Heart left ventricle (tissue), 13 donors: Measurements from ENCODE around the gene CDH11.

Source experiments
- POLR2A ChIP-seq, 2 donors: fragments of 450-650 bp; IDR thresholded peaks; one replicate each; pipeline ENCODE4 v1.6.1; 2017; ENCODE audit warnings: antibody characterized with exemption in 2 of 2, mild to moderate bottlenecking in 2 of 2, moderate library complexity in 2 of 2
- TF ChIP-seq, protein P1 (sequence below), 12 donors: fragments of 200-600 bp; sonication (generic) in 4 of 12; IDR thresholded peaks; one replicate each; pipeline versions ENCODE4 v1.5.0 to v1.8.0; 2018 to 2022; ENCODE audit warnings: antibody characterized with exemption in 12 of 12, mild to moderate bottlenecking in 5 of 12
- donor health status: ischemic (EF 13 %, LVEDD 7.1; RV severe dilation, severe dysfunction).
- donor health status: DM: no; HTN: yes; CAD: no.
- donor health status: DM: no; HTN: no; CAD: no.
- donor health status: ischemic (EF 25% LVEDD 6.9; RV normal size, moderate dysfunction).
- donor health status: ischemic (EF 25% LVEDD 5.7; RV mildly dilated, moderate dysfunction).
- donor health status: ischemic (EF 35%, LVEDD 5.7; RV mildly dilated, moderate dysfunction).
- donor health status: nonischemic (EF 11% LVEDD 7.7; RV severe dilation, severe dysfunction).
- donor health status: DM: yes; HTN: yes; CAD: no.
- donor health status: PGD.
- donor health status: ischemic (EF 29% LVEDD 5.4; RV normal size, mild dysfunction).
- donor health status: nonischemic (EF 23%, LVEDD 6.1; RV moderate dilation, normal function).

DNA sequence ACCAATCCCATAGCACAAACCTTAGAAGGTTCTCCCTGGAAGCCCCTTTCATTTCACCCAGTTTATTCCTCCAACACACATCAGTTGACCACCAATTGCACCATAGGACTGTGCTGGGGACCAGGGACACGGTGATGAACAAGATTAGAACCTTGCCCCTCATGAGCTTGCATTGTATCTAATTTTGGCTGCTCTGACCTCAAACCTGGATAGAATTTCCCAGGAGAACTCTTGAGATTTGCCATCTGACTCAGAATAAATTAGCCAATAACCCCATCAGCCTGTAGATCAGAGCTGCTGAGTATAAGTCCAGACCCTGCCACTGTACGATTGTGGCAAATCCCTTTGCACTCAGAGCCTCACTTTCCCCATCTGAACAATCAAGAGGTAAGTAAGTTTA, 52.1 kb downstream of the CDH11 start:
- TF ChIP-seq, protein P1, sequence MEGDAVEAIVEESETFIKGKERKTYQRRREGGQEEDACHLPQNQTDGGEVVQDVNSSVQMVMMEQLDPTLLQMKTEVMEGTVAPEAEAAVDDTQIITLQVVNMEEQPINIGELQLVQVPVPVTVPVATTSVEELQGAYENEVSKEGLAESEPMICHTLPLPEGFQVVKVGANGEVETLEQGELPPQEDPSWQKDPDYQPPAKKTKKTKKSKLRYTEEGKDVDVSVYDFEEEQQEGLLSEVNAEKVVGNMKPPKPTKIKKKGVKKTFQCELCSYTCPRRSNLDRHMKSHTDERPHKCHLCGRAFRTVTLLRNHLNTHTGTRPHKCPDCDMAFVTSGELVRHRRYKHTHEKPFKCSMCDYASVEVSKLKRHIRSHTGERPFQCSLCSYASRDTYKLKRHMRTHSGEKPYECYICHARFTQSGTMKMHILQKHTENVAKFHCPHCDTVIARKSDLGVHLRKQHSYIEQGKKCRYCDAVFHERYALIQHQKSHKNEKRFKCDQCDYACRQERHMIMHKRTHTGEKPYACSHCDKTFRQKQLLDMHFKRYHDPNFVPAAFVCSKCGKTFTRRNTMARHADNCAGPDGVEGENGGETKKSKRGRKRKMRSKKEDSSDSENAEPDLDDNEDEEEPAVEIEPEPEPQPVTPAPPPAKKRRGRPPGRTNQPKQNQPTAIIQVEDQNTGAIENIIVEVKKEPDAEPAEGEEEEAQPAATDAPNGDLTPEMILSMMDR (IDR thresholded peaks at IDR 0.05): no peak
- TF ChIP-seq POLR2A (IDR thresholded peaks at IDR 0.05): no peak
